H1 (cell line): ENCODE measurements around the gene TRIM39. TPM values are rescaled to one million over a fixed set of nuclear protein-coding genes. Genes with fewer than 3 reads are reported as not detected.

Experiments used
- CTCF ChIA-PET: fragments of 300-600 bp; sonication (Branson Sonifier 250); formaldehyde crosslinking; loops from one replicate; lab custom pipeline; 2021; ENCODE audit not compliant: partially characterized antibody; lab: Charles Lee
- POLR2A ChIA-PET: fragments of 300-600 bp; sonication (Branson Sonifier 250); formaldehyde crosslinking; loops from one replicate; lab custom pipeline; 2021; ENCODE audit warnings: inconsistent platforms; ENCODE audit not compliant: partially characterized antibody; lab: Charles Lee
- DNase-seq, 2 experiments: peaks; one replicate each; pipeline versions ENCODE4 v3.0.0 to v3.0.0-alpha.2; 2010 to 2022; ENCODE audit warnings: low spot score in 2 of 2, low read depth in 1 of 2, mixed read lengths in 1 of 2
- FAIRE-seq: peaks from 2 replicates; lab custom pipeline; 2011; peaks lifted over from hg19 to GRCh38; lab: Jason Lieb, UNC
- H2AFZ ChIP-seq: 2 replicates; pipeline ENCODE4 v1.8.1; 2012; ENCODE audit warnings: low read length, inconsistent platforms
- H2AK5ac ChIP-seq: 2 replicates; pipeline ENCODE4 v1.6.1; 2013; ENCODE audit warnings: low read depth, low read length
- H2BK120ac ChIP-seq: replicated peaks from 2 replicates; pipeline ENCODE3; 2013; ENCODE audit warnings: low read depth, low read length, inconsistent platforms
- H2BK12ac ChIP-seq: 2 replicates; pipeline ENCODE4 v1.6.1; 2013; ENCODE audit warnings: low read depth, low read length
- H2BK15ac ChIP-seq: 2 replicates; pipeline ENCODE4 v1.6.1; 2013; ENCODE audit warnings: low read length
- H2BK20ac ChIP-seq: 2 replicates; pipeline ENCODE4 v1.6.1; 2013; ENCODE audit warnings: low read length
- H2BK5ac ChIP-seq: 2 replicates; pipeline ENCODE4 v1.6.1; 2013; ENCODE audit warnings: low read depth, low read length
- H3K14ac ChIP-seq: 2 replicates; pipeline ENCODE4 v1.6.1; 2013; ENCODE audit warnings: inconsistent platforms; ENCODE audit not compliant: insufficient read length
- H3K18ac ChIP-seq: 2 replicates; pipeline ENCODE4 v1.6.1; 2013; ENCODE audit warnings: low read length; ENCODE audit errors: extremely low read depth
- H3K23ac ChIP-seq: 2 replicates; pipeline ENCODE4 v1.6.1; 2013; ENCODE audit warnings: inconsistent platforms; ENCODE audit not compliant: insufficient read length
- H3K23me2 ChIP-seq: 2 replicates; pipeline ENCODE4 v1.6.1; 2013; ENCODE audit warnings: low read depth, low read length
- H3K27ac ChIP-seq: 2 replicates; pipeline ENCODE4 v1.6.1; 2011; ENCODE audit warnings: low read depth, low read length, inconsistent platforms
- H3K27me3 ChIP-seq, 4 experiments: replicated peaks in 1 of 4; 1 replicate in 1 of 4; 2 replicates in 3 of 4; pipeline versions ENCODE4 v1.6.1 to v1.8.1; 2011 to 2013; ENCODE audit warnings: low read length in 3 of 4, mild to moderate bottlenecking in 3 of 4, inconsistent platforms in 2 of 4, mixed read lengths in 2 of 4, moderate library complexity in 1 of 4; ENCODE audit not compliant: control insufficient read depth in 3 of 4, insufficient read depth in 3 of 4; ENCODE audit errors: extremely low read depth in 1 of 4
- H3K36me3 ChIP-seq, 4 experiments: 2 replicates each; pipeline versions ENCODE4 v1.6.1 to v1.8.1; 2011 to 2013; ENCODE audit warnings: mild to moderate bottlenecking in 4 of 4, low read length in 3 of 4, moderate library complexity in 2 of 4, control low read depth in 1 of 4, inconsistent platforms in 1 of 4; ENCODE audit not compliant: insufficient read depth in 4 of 4, control insufficient read depth in 2 of 4
- H3K4ac ChIP-seq: replicated peaks from 2 replicates; pipeline ENCODE3; 2013; ENCODE audit warnings: low read length, low read depth, mixed read lengths, inconsistent platforms; ENCODE audit not compliant: insufficient read length
- H3K4me1 ChIP-seq, 4 experiments: replicated peaks in 1 of 4; 1 replicate in 1 of 4; 2 replicates in 3 of 4; pipeline versions ENCODE4 v1.6.1 to v1.8.1; 2011 to 2013; ENCODE audit warnings: low read length in 3 of 4, inconsistent platforms in 2 of 4, mixed read lengths in 1 of 4; ENCODE audit not compliant: insufficient read depth in 4 of 4, control insufficient read depth in 3 of 4
- H3K4me2 ChIP-seq, 2 experiments: 2 replicates each; pipeline versions ENCODE4 v1.6.1 to v1.8.1; 2011 to 2013; ENCODE audit warnings: low read depth in 2 of 2, low read length in 2 of 2, control low read depth in 1 of 2, inconsistent platforms in 1 of 2, mild to moderate bottlenecking in 1 of 2; ENCODE audit not compliant: insufficient read depth in 1 of 2
- H3K4me3 ChIP-seq, 4 experiments: fragments of 200-600, 300-600 bp in 1 of 4; sonication (generic), shearing (Covaris generic), sonication (Bioruptor Twin) in 1 of 4; 2 replicates each; pipeline versions ENCODE4 v1.5.1 to v1.8.1; 2011 to 2016; ENCODE audit warnings: low read length in 4 of 4, low read depth in 3 of 4, control low read depth in 2 of 4, inconsistent platforms in 2 of 4, mild to moderate bottlenecking in 2 of 4, mixed read lengths in 1 of 4, moderate library complexity in 1 of 4; ENCODE audit not compliant: insufficient read depth in 2 of 4; ENCODE audit errors: extremely low read depth in 1 of 4
- H3K56ac ChIP-seq: replicated peaks from 2 replicates; pipeline ENCODE3; 2013; ENCODE audit warnings: low read depth, mild to moderate bottlenecking, mixed read lengths, low read length, inconsistent platforms; ENCODE audit not compliant: insufficient read length
- H3K79me1 ChIP-seq: 2 replicates; pipeline ENCODE4 v1.6.1; 2013; ENCODE audit warnings: low read depth, low read length, control low read depth
- H3K79me2 ChIP-seq, 2 experiments: 2 replicates each; pipeline versions ENCODE4 v1.6.1 to v1.8.1; 2012 to 2013; ENCODE audit warnings: low read length in 2 of 2, mild to moderate bottlenecking in 2 of 2, inconsistent platforms in 1 of 2; ENCODE audit not compliant: insufficient read depth in 2 of 2, control insufficient read depth in 1 of 2
- H3K9ac ChIP-seq, 4 experiments: replicated peaks in 1 of 4; 1 replicate in 1 of 4; 2 replicates in 3 of 4; pipeline versions ENCODE4 v1.6.1 to v1.8.1; 2011 to 2013; ENCODE audit warnings: low read depth in 3 of 4, low read length in 3 of 4, control low read depth in 2 of 4, mild to moderate bottlenecking in 2 of 4, moderate library complexity in 2 of 4, inconsistent platforms in 1 of 4; ENCODE audit errors: extremely low read depth in 1 of 4
- H3K9me3 ChIP-seq, 2 experiments: 2 replicates each; pipeline versions ENCODE4 v1.6.1 to v1.8.1; 2012 to 2013; ENCODE audit warnings: mild to moderate bottlenecking in 2 of 2, moderate library complexity in 2 of 2, control low read depth in 1 of 2, inconsistent platforms in 1 of 2, low read depth in 1 of 2, low read length in 1 of 2, mixed read lengths in 1 of 2; ENCODE audit not compliant: insufficient read depth in 2 of 2
- H4K20me1 ChIP-seq, 2 experiments: replicated peaks in 1 of 2; 2 replicates each; pipeline versions ENCODE3 to v1.8.1; 2011 to 2013; ENCODE audit warnings: inconsistent platforms in 2 of 2, low read length in 2 of 2, mild to moderate bottlenecking in 1 of 2; ENCODE audit not compliant: insufficient read depth in 2 of 2, control insufficient read depth in 1 of 2
- H4K5ac ChIP-seq: 2 replicates; pipeline ENCODE4 v1.6.1; 2013; ENCODE audit warnings: low read length, low read depth, mixed read lengths, inconsistent platforms; ENCODE audit not compliant: insufficient read length
- H4K8ac ChIP-seq: 2 replicates; pipeline ENCODE4 v1.8.0; 2013; ENCODE audit warnings: mild to moderate bottlenecking, moderate library complexity, low read length, inconsistent platforms; ENCODE audit not compliant: insufficient read depth; ENCODE audit errors: extremely low read depth
- H4K91ac ChIP-seq: replicated peaks from 2 replicates; pipeline ENCODE3; 2013; ENCODE audit warnings: low read length, mixed read lengths, inconsistent platforms; ENCODE audit not compliant: insufficient read length
- EP300 ChIP-seq, 2 experiments: IDR thresholded peaks; 1 replicate in 1 of 2; 2 replicates in 1 of 2; pipeline ENCODE4 v1.6.1; 2011 to 2012; ENCODE audit warnings: low read depth in 2 of 2, low read length in 2 of 2, mild to moderate bottlenecking in 2 of 2, borderline replicate concordance in 1 of 2, inconsistent platforms in 1 of 2, moderate library complexity in 1 of 2
- FOSL1 ChIP-seq: IDR thresholded peaks from 2 replicates; pipeline ENCODE4 v1.6.1; 2011; ENCODE audit warnings: mild to moderate bottlenecking, low read depth, low read length, moderate library complexity; ENCODE audit not compliant: insufficient read depth
- HDAC6 ChIP-seq: IDR thresholded peaks from one replicate; pipeline ENCODE4 v1.7.1; 2012; ENCODE audit warnings: low read depth, mild to moderate bottlenecking, inconsistent platforms, low read length, moderate library complexity
- JUN ChIP-seq: IDR thresholded peaks from 2 replicates; pipeline ENCODE4 v1.6.1; 2011; ENCODE audit warnings: low read depth, mild to moderate bottlenecking, improper control_type of control experiment, low read length
- KDM4A ChIP-seq: IDR thresholded peaks from one replicate; pipeline ENCODE4 v1.7.1; 2012; ENCODE audit warnings: low read depth, mild to moderate bottlenecking, moderate library complexity, low read length, inconsistent platforms; ENCODE audit not compliant: severe bottlenecking
- NRF1 ChIP-seq: IDR thresholded peaks from 2 replicates; pipeline ENCODE4 v1.6.1; 2011; ENCODE audit warnings: mild to moderate bottlenecking, low read depth, low read length, improper control_type of control experiment
- WGBS, 2 experiments: shearing (Covaris generic) in 1 of 2; methylation state at CpG; one replicate each; pipeline versions ENCODE4 v1.1.6 to v1.1.7; 2013 to 2015; ENCODE audit warnings: low lambda C conversion rate in 2 of 2, mixed read lengths in 2 of 2, inconsistent platforms in 1 of 2, low coverage in 1 of 2, missing lambda C conversion rate in 1 of 2; ENCODE audit not compliant: insufficient replicate concordance in 2 of 2, insufficient coverage in 1 of 2, insufficient read length in 1 of 2; ENCODE audit errors: extremely low coverage in 1 of 2, missing lambda C conversion rate in 1 of 2; 5-methylcytosine and 5-hydroxymethylcytosine counted together
- polyA plus RNA-seq, 7 experiments: library from polyadenylated mRNA; depleted of rRNA in 3 of 7; stranded (reverse) in 5 of 7; unstranded in 2 of 7; fragments of >200 nt in 5 of 7; fragments of 200-250 nt in 2 of 7; gene quantifications; 1 replicate in 5 of 7; 2 replicates in 1 of 7; 4 replicates in 1 of 7; pipeline versions ENCODE4 v1.2.1 to v1.2.3, GENCODE V29; 2011 to 2013; ENCODE audit warnings: missing spikeins in 2 of 7, mixed read lengths in 2 of 7
- total RNA-seq: library from RNA; stranded (reverse); fragmentation: NEBNext Ultra II Directional; extraction: Animal tissue kit (Norgen Biotek cat#: 25700); gene quantifications from 2 replicates; pipeline ENCODE4 v1.2.1, GENCODE V29; 2021

The TRIM39 gene
- total and polyA plus RNA-seq, 2 of the 8 experiments (the other 6 are each of a cell fraction or from before 2014, with no cell fraction given) = 7.3 to 26.1 TPM

- Histone ChIP-seq H3K79me1 (no peaks in the 10 kb centered on the region), H3K23ac (no peak overlapping the region), H3K56ac (no peak overlapping the region), H3K14ac (no peak overlapping the region), H3K4me3 (no peak overlapping the region), H2AK5ac (no peak overlapping the region), H3K9me3 (no peaks in the 10 kb centered on the region), H4K5ac (no peak overlapping the region), H2BK120ac (no peak overlapping the region), H2BK20ac (no peak overlapping the region), H3K4me2 (no peak overlapping the region), H2BK5ac (no peak overlapping the region), H3K4me1 (peaks cover 0 to 3% (median 0%) of the 10 kb centered on the region in 4 experiments; a peak in 1 of 7 replicates), H4K91ac (no peak overlapping the region), H2AFZ (no peak overlapping the region), H2BK12ac (no peak overlapping the region), H3K18ac (no peak overlapping the region), H3K36me3 (no peaks in the 10 kb centered on the region), H3K4ac (no peak overlapping the region), H4K20me1 (peaks cover 0 to 1% of the 10 kb centered on the region in 2 experiments), H3K79me2 (no peaks in the 10 kb centered on the region), H3K27me3 (peaks cover 0 to 4% (median 2%) of the 10 kb centered on the region in 4 experiments; a peak in 3 of 7 replicates), H3K23me2 (peaks cover 5% of the 10 kb centered on the region), H3K27ac (no peak overlapping the region), H4K8ac (no peak overlapping the region), H3K9ac (no peak overlapping the region), H2BK15ac (no peak overlapping the region)
- ChIA-PET CTCF (interaction anchor here (1.0 kb wide), 1 partner anchor 21 kb away, joined by 3 read pairs; no protein-coding TSS in a partner anchor), POLR2A (no interaction called here)
- FAIRE-seq = no peak
- DNase-seq = no peak
- 95% methylated on average over 2 of the region's 2 CpGs; no CpG with 5 or more reads in 1 of the 2 experiments for WGBS, 2 experiments
- TF ChIP-seq HDAC6 (no peak), EP300 (IDR thresholded peaks at IDR 0.05; ENCODE audit: borderline replicate concordance in 1 of 2, low read depth in 2 of 2, low read length in 2 of 2) (no peak), FOSL1 (no peak), JUN (no peak), NRF1 (no peak), KDM4A (no peak)
Measured at GRCh38 chr6:30361661-30362060, 34.9 kb downstream of the TRIM39 start.
